ENCODE data around the gene TTC39A.

Gene TTC39A

DNA sequence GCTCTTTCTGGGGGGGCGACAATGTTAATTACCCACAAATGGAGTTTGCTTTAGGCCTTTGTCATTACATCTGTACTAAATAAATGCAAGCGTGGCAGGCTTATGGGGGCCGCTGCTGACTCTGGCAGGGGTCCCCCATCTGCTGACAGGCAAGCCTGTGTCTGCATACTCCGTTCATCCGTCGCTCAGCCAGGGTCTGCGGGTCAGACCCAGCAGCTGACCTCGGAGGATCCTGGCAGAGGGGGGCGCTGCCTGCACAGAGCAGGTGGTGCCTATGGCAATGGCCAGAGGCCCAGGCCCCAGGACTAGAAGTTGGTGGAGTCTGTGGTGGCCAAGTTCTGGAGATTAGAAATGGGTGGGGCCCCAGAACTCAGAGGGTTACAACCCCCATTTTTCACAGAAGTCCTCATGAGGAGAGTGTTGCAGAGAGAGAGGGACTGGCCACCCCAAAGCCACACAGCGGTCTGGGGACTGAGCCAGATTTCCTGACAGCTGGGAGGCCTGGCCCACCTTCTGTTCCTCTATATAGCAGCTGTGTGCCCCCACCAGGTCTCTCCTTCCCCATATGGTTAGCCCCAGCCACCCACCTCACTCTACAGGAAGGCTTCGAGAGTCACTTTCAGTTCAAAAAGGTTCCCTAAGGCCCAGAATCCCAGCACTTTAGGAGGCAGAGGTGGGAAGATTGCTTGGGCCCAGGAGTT is 31.0 kb downstream of the TTC39A start:
- no peak for DNase-seq (ENCODE audit: low read depth in 1 of 2, low spot score in 1 of 2)

DNA sequence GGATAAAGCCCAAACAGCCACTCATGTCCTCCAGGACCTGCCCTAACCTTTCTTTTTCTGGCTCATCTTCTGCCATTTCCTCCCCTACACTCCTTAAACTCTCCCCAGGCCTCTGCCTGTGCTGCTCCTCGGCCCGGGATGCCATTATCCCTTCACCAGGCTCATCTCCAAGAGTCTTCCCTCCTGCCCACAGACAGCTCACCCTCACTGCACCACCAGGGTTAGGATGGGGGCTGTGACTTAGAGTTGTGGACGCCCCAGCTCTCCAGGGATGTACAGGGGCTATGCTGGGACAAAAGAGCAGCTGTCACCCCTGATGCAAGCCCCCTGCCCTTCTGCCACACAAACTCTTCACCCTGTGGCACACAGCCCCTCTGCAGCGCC is 32.0 kb downstream of the TTC39A start:
- DNase-seq (ENCODE audit: low read depth in 1 of 2, low spot score in 1 of 2): no peak

DNA sequence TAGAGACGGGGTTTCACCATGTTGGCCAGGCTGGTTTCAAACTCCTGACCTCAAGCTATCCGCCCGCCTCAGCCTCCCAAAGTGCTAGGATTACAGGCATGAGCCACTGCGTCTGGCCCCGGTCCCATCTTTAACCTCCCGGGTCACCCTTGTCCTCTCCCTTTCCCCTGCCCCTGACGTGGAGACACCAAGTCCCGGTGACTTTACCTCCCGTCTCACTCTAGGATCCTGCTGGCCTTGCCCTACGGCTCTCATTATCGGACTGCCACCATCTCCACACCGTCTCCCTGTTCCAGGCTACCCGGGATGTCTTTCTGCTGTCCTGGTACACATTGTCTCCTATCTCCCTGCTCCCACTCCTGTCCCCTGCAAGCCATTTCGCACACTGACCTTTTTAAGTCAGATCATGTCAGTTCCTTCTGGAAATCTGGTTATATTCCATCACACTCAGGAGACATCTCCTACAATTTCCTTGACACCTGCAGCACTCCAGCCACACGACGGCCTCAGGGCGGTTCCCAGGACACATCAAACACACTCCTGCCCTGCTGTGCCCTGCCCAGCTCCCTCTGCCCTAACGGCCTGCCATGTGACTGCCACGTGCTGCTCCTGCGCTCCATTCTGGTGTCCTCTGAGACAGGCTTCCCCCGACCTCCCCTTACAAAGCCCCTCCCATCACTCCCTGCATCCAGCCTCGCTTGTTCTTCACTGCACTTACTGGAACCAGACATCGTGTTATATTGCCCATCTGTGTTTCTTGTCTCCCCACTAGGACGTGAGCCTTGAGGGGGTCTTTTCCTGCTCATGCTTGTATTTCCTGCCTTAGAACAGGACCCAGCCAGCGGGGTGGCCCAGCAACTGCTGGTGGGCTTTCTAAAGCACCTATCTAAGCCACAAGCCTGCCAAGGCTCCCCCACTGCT is 32.7 kb downstream of the TTC39A start:
- no peak for DNase-seq (ENCODE audit: low read depth in 1 of 2, low spot score in 1 of 2)

DNA sequence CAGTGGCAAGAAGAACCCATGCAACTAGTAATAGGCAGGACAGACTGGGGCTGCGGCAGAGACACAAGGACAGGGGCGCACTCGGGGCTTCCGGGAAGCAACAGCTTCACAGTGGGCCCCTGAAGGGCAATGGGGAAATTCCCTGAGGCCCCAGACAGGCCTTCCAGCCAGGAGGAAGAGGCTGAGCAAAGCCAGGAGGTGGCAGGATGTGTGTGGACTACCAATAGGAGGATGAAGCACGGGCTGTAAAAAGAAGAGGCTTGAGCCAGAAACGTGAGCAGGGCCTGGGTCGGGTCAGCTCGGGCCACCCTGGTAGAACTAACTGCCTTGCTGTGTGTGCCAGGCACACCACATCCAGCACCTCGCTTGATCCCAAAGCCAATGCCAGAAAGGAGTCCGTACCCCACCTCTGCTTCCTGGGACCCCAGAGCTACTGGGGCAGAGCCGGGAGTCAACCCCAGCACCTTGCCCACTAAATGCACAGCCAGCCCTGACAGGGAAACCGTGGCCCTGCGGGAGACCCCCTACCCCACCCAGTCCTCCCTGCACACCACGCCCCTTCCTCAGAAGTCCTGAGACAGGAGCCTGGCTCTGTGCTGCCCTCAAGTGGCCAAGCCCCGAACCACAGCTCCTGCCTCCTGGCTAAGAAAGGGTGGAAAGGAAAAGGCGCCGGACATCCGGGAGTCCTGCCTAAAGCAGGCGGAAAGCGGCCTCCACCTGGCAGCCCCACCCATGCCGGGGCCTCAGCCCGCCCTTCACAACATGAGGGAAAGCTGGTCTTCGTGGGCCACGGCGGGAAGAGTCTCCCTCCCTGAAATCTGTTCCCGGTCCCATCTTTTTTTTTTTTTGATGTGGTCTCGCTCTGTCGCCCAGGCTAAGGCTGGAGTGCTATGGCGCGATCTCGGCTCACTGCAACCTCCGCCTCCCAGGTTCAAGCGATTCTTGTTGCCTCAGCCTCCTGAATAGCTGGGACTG is 33.7 kb downstream of the TTC39A start:
- DNase-seq (ENCODE audit: low read depth in 1 of 2, low spot score in 1 of 2): peak; percentile 57 to 65

DNA sequence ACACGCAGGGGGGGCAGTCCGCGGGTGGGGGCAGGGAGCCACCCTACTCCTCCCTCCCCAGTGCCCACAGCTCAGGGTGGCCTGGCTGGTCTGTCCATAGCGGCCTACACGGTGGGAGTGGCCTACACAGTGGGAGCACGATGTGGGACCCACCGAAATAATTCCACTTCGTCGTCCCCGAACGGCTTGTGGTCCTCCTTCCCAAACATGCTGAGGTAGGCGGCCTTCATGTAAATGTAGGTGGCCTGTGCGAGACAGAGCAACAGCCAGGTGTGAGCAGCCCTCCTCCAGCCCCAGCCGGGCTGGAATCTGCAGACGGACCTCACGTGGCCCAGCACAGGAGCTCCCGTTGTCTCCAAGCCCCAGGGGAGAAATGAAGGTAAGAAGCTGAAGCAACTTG is 34.4 kb downstream of the TTC39A start:
- DNase-seq (ENCODE audit: low read depth in 1 of 2, low spot score in 1 of 2): no peak

DNA sequence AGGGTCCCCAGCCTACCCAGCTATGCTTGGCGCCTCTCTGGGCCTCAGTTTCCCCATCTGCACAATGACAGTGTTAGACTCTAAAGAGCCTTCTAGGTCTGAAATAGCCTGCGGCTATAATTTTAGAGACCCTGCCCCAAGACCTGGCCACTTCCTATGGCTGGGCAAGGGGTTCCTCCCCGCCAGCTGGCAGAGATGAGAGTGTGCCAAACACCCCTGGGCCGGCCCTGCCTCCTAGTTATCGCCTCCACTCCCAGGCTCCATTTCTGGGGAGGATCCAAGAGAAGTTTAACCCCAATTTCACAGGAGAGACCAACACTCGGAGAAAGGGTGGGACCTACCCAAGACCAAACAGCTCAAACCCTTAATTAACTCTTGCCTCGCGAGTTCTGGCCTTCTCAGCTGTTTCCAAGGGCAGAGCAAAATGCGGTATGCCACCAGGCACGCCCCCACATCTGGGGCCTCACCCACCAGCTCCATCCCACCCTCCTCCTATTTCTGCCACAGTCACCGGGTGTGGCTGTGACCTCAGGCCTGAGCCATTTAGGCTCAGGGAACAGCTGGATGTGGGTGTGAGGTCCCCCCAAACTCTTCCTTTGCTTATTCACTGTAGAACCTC is 35.7 kb downstream of the TTC39A start:
- no peak for DNase-seq (ENCODE audit: low read depth in 1 of 2, low spot score in 1 of 2)

DNA sequence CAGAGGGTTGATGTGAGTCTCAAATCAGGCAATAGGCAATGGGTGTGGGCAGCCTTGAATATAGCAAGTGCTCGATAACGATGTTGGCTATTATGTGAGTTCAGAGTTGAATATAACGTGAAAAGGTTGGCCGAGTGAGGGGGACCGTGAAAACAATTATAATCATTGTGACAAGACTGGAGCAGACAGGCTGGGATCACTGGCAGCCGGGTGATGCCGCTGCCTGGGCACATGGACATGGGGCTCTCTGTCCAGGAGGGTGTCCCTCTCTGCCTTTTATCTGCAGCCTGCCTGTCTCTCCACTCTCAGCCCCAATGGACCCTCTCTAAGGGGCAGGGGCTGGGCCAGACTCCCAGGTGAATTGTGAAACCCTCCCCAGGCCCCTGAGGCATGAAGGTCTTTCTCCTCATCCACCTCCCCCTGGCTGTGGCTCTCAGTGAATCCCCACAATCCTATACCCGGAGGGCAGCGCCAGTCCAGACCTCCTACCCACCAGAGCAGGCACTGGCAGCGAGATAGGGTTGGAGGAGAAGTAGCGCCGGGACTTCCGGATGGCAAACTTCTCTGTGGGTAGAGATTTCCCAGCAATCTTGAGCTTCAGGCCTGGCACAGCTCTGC is 36.4 kb downstream of the TTC39A start:
- DNase-seq (ENCODE audit: low read depth in 1 of 2, low spot score in 1 of 2): no peak

DNA sequence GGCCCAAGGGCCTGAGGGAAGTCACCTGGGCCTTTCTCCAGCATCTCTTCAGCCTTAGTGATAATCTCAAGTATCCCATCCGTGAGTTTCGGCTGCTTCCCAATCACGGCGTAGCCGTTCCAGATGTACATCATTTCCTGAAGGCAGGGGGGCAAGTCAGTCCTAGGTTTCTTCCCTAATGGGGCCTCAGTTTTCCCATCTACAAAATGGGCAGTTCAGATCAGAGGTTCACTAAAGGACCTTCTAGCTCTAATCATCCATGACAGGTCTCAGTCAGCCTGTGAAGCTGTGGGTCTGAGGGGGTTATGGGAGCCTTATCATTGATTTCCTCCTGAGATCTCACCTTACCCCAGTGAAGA is 39.9 kb downstream of the TTC39A start:
- no peak for DNase-seq (ENCODE audit: low read depth in 1 of 2, low spot score in 1 of 2)

DNA sequence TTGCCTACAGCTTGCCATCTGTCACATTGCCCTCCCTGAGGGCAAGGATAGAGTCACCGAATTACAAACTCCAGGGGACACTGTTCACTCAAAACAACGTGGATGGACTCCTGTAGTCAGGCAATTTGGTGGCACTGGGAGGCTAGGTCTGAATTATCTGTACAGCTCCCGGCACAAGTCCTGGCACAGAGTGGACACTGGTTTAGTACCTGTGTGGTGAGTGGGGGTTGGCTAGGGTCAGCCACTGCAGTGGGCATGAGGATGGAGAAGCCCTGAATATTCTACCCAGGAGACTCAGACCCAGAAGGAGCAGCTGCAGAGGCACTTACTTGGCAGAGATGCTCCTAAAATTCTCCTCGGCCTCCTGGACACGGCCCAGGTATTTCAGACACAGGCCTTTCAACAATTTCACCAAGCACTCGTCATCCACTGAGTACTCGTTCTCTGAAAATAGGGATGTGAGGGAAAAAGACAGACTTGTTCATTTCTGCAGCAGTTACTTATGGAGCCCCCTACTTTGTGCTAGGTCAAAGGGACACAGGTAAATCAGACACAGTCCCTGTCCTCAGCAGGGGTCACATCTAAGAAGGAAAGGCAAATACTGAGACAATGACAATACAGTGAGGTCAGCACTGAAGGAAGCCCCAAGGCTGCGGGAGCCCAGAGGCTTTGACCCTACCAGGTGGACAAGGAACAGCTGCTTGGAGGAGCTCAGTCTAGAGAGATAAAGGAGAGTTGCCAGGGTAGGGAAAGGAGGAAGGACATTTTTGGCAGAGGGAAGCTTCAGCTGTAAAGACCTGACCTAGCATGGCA is 40.5 kb downstream of the TTC39A start:
- DNase-seq (ENCODE audit: low read depth in 1 of 2, low spot score in 1 of 2): no peak

DNA sequence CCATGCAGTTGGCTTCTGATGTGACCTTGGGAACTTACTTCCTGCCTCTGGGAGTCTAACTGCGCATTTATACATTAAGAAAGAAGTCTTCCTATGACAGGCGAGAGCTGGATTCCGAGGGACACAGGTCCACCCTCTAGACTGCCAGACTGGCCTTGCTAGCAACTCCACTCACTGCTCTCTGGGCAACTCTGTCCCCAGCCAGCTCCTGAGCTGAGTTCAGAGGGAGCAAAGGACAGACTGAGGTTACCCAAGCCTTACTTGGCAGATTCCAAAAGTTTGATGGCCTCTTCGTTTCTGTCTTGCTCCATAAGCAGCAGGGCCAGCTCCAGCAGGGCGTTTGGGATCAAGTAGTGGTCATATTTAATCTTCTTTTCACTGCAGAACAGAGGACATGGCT is 41.8 kb downstream of the TTC39A start:
- DNase-seq (ENCODE audit: low read depth in 1 of 2, low spot score in 1 of 2): no peak

DNA sequence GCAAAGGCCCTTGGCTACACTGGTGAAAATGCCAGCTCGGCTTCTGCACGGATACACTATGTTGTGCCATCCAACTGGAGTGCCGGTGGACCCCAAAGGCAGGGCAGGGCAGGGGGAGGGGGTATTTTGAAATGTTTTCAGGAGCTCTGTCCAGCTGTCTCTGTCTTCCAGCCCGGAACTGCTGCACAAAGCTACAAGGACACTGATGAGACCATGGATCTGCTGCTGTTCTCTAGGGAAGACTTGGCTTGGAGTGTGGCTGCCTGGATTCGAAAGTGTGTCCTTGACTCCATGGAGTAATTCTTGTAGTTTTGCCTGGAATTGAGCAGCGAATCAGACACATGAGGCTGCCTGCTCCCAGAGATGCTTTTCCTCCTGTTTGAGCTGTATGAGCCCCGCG is 42.4 kb downstream of the TTC39A start:
- DNase-seq (ENCODE audit: low read depth in 1 of 2, low spot score in 1 of 2): no peak

DNA sequence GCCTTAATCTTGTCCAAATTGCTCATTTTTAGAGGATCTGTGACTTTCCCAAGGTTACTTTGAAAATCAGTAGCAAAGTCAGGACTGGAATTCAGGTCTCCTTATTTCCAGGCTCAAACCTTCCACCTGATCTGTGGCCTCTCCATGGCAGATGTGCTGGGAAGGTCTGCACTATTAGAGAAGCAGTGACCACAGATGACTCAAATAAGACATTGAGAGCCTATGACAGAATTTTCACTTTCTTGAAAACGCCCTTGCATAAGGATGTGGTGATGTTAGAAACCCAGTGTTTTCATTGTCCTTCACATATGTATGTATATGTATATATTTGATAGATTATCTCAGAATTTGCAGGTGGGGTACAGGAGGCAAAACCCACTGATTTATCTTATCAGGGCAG is 45.3 kb downstream of the TTC39A start:
- no peak for DNase-seq (ENCODE audit: low read depth in 1 of 2, low spot score in 1 of 2)

DNA sequence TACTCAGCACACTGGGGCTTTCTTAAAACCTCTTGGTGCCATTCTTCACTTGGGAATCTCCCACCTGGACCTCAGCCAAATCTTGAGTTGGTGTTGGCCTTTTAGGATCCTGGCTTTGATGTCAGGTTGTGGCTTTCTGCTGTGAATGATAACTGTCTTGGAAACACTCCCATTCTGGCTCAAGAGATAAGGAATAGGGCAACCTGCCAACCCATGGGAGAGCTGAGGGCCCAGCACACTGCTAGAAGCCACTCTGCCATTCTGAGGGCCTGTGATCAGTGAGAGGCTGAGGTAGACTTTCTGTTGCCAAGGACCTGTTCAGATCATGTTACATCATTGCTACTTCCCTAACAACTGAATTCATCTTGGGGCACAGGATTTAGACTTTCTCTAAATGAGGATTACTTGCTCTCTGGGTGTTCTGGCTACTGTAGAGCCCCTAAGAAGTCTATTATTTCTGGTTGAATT is 45.8 kb downstream of the TTC39A start:
- DNase-seq (ENCODE audit: low read depth in 1 of 2, low spot score in 1 of 2): no peak

DNA sequence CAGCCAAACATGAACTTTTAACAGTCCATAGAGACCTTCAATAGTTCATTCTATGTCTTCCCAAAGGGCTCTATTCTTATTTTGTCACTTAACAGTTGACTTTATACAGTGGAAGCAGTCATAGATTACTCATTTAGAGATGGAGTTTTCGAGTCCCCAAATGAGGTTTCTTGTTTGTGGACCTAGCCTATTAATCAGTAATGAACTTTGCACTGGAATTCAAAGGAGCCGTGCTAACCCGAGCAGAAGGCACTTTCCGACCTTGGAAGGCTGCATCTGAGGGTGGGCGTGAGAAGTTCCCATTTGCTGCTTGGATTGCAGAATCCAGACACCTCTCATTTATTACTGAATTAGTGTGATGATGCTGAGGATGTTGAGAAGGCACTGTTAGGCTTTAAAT is 46.4 kb downstream of the TTC39A start:
- DNase-seq (ENCODE audit: low read depth in 1 of 2, low spot score in 1 of 2): no peak

DNA sequence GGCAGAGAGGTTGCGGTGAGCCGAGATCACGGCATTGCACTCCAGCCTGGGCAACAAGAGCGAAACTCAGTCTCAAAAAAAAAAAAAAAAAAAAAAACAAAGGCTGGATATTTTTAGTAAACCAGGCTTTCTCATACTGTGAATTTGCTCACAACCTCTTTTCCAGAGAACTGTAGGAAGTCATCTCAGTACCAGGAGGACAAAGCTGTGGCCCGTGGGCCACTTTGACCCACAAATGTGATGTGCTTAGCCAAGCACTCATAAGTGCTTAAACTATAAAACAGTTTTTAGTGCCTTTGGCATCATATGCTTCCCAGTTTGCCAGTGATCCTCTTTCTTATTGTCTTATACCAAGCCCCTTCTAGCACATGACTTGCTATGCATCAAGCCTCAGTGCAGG is 47.8 kb downstream of the TTC39A start:
- no peak for DNase-seq (ENCODE audit: low read depth in 1 of 2, low spot score in 1 of 2)

DNA sequence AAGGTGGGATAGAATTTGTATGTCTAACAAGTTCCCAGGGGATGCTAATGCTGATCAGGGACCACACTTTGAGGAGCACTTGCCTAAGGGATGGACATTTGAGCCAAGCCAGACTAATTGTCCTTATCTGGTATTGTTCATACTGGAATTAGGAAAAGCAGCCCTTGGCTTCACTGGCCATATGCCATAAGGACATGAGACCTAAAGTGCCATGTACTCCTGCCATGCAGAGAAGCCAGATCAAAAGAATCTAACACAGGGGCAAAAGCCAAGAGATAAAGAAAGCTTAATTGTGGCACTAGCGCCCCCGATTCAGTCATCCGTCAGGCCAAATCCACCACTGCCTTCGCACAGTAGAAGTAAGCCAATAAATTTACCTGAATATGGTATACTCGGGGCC is 48.6 kb downstream of the TTC39A start:
- DNase-seq (ENCODE audit: low read depth in 1 of 2, low spot score in 1 of 2): no peak

DNA sequence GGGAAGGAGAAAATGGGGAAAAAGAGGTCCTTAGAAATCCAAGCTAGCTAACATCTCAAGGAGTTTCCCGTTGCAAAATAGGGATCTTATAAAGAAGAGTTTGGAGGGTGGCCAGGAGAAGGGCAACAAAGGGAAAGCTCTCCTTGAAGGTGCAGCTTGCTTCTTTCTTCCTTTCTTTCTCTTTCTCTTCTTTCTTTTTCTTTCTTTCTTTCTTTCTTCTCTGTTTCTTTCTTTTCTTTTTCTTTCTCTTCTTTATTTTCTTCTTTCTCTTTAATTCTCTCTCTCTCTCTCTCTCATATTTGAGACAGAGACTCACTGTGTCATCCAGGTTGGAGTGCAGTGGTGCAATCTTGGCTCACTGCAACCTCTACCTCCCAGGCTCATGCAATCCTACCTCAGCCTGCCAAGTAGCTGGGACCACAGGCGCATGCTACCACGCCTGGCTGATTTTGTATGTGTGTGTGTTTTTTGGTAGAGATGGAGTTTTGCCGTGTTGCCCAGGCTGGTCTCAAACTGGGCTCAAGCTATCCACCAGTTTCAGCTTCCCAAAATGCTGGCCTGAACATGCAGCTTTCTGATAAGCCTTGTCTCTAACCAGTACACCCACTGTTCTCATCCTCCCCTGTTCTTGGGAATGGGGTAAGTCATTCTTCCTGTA is 49.9 kb downstream of the TTC39A start:
- DNase-seq (ENCODE audit: low read depth in 1 of 2, low spot score in 1 of 2): no peak

DNA sequence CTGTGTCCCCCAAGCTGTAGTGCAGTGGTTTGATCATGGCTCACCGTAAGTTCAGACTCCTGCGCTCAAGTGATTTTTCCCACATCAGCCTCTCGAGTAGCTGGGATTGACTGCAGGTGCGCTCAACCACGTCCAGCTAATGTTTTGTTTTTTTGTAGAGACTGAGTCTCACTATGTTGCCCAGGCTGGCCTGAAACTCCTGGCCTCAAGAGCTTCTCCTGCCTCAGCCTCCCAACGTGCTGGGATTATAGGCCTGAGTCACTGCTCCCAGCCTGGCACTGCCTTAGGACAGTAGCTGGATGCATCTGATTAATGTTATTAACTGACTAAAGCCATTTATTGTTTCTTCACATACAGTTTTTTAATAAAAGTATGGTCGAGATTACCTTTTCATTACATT is 54.1 kb downstream of the TTC39A start:
- no peak for DNase-seq (ENCODE audit: low read depth in 1 of 2, low spot score in 1 of 2)

DNA sequence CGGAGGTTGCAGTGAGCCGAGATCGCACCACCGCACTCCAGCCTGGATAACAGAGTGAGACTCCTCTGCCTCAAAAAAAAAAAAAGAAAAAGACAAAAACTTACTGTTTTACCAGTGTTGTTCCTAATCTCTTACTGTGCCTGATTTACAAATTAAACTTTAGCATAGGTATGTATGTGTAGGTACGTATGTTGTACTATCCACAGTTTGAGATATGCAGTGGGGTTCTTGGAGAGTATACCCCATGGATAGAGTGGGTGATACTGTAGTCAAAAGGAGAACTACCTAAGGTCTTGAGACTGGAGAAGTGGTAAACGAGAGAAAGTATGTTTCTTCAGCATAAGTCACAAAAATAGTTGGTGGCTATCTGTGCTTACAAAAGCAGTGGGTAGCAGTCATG is 55.7 kb downstream of the TTC39A start:
- DNase-seq (ENCODE audit: low read depth in 1 of 2, low spot score in 1 of 2): no peak

Data from activated CD4-positive, alpha-beta T cell treated with anti-CD3 and anti-CD28 coated beads, Interleukin-2, amount 50 U/mL, for 24 hours (primary cell).